Activated naive CD8-positive, alpha-beta T cell treated with anti-CD3 and anti-CD28 coated beads for 36 hours (primary cell): ENCODE results near the gene ANKRD44. TPM values are rescaled to one million over a fixed set of nuclear protein-coding genes. Genes with fewer than 3 reads are reported as not detected.

Experiments used
- DNase-seq: peaks from one replicate; pipeline ENCODE4 v3.0.0; 2021
- H3K27ac Mint-ChIP-seq: one replicate; pipeline ENCODE4 v1.8.0; 2022; ENCODE audit warnings: mild to moderate bottlenecking, moderate library complexity, mixed read lengths
- H3K27me3 Mint-ChIP-seq: one replicate; pipeline ENCODE4 v1.8.0; 2022; ENCODE audit warnings: mild to moderate bottlenecking, mixed read lengths
- H3K36me3 Mint-ChIP-seq: one replicate; pipeline ENCODE4 v1.8.0; 2021; ENCODE audit warnings: mild to moderate bottlenecking, mixed read lengths
- H3K4me1 Mint-ChIP-seq: one replicate; pipeline ENCODE4 v1.8.0; 2021; ENCODE audit warnings: mixed read lengths
- H3K4me3 Mint-ChIP-seq: one replicate; pipeline ENCODE4 v1.8.0; 2022; ENCODE audit warnings: mild to moderate bottlenecking, moderate library complexity, mixed read lengths
- H3K9me3 Mint-ChIP-seq: one replicate; pipeline ENCODE4 v1.8.0; 2022; ENCODE audit warnings: mixed read lengths
- total RNA-seq, 2 experiments: library from RNA; stranded (reverse); gene quantifications; one replicate each; pipeline ENCODE4 v1.2.3, GENCODE V29; 2021

Gene ANKRD44
- total RNA-seq, 2 experiments from 2014 or later, result 118 to 121 TPM

DNA sequence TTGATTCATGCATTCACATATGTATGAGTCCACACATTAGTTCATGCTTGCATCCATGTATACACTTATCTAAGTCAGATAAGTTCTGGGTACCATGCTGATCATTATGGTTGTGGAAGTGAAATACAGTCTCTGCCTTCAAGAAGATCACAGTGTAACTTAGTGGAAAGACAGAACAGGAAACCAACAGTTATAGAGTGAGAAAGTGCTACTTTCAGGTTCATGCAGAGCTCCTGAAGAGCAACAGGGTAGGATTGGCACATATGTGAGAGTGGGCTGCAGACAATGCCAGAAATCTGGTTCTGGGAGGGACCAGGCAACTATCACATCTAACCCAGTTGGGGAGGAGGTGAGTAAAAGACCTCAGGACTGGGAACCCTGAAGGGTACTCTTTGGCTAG is 348.7 kb downstream of the ANKRD44 start:
- DNase-seq, result no peak
- peak overlapping the region; percentile 20 for H3K4me3 Mint-ChIP-seq
- H3K4me1 Mint-ChIP-seq, result peaks cover 25% of the 10 kb centered on the region
- H3K27ac Mint-ChIP-seq, result peak overlapping the region; percentile 66
- H3K36me3 Mint-ChIP-seq, result peaks cover 2% of the 10 kb centered on the region
- peaks cover 2% of the 10 kb centered on the region for H3K9me3 Mint-ChIP-seq
- no peaks in the 10 kb centered on the region for H3K27me3 Mint-ChIP-seq

DNA sequence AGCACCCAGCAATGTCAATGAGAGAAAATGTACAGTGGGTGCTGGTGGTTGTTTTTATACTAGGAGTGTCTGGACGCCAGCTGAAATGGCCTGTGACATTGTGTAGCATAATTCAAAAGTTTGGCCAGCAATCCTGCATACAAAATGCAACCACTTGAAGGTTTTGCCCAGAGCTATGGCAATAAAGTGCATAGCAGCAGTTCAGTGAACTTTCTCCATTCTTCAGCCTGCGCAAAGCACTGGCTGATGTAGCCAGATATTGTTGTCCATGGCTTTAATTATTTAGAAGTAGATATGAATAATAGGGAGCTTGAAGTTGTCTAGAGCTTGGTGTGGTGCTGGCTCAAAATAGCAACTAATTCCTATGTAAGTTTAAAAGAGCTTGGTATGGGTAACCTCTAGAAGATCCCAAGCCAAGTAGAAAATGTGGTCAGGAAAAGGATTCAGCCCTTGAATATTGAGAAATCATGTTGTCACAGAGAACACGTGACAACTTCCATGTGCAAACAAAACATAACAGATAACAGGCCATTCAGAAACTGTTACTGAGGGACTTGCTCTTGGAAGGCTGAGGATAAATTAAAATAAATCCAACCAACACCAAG is 350.7 kb downstream of the ANKRD44 start:
- Mint-ChIP-seq H3K4me1 (peaks cover 25% of the 10 kb centered on the region), H3K36me3 (peaks cover 2% of the 10 kb centered on the region), H3K27me3 (no peaks in the 10 kb centered on the region), H3K27ac (no peak overlapping the region), H3K9me3 (peaks cover 2% of the 10 kb centered on the region), H3K4me3 (no peak overlapping the region)
- no peak for DNase-seq

DNA sequence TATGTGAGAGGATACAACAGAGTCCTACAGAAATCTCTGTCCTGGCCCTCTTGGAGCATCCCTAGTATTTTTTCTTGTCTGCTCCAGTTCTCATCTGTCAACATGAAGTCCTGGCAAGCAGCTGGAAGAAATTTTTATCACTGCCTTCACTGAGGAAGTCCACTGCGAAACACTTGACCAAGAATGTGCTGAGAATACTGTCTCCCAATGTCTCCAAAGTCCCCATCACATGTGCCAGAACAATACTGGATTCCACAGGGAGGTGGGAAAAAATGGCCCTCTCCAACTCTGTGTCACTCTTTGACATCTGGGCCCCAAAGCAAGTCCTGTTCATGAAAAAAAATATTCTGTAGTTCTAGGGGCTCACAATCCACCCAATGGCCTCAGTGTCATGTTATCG is 351.3 kb downstream of the ANKRD44 start:
- DNase-seq, result no peak
- H3K27me3 Mint-ChIP-seq, result no peaks in the 10 kb centered on the region
- H3K9me3 Mint-ChIP-seq, result peaks cover 2% of the 10 kb centered on the region
- H3K36me3 Mint-ChIP-seq, result peaks cover 2% of the 10 kb centered on the region
- peaks cover 25% of the 10 kb centered on the region for H3K4me1 Mint-ChIP-seq
- no peak overlapping the region for H3K27ac Mint-ChIP-seq
- no peak overlapping the region for H3K4me3 Mint-ChIP-seq

DNA sequence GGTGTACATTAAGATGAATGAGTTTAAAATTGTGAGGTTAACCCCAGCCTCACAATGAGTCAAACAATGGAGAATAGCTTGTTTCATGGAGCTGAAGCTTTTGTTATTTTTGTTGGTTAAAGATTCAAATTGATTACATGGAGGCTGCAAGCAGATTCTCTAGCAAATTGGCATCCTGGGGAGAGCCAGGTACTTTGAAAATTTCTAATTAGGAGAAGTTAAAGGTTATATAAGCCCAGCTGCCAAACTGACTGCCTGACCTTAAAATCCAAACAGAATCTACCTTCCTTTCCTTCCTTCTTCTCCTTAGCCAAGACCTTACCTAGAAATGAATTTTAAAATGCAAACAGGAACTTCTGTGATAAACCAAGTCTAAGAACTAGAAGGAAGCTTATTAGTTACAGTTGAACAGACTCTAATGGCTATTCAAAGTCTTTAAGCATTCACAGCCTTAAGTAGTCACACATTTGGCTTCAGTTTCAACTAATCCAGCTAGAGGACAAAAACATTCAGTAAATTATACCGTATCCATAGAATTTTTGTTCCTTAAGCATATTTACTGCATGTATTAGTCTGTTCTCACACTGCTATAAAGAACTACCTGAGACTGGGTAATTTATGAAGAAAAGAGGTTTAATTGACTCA is 352.6 kb downstream of the ANKRD44 start:
- Mint-ChIP-seq H3K27ac (peak overlapping the region; percentile 1), H3K27me3 (no peaks in the 10 kb centered on the region), H3K9me3 (peaks cover 2% of the 10 kb centered on the region), H3K4me3 (no peak overlapping the region), H3K4me1 (peaks cover 22% of the 10 kb centered on the region), H3K36me3 (peaks cover 2% of the 10 kb centered on the region)
- no peak for DNase-seq

DNA sequence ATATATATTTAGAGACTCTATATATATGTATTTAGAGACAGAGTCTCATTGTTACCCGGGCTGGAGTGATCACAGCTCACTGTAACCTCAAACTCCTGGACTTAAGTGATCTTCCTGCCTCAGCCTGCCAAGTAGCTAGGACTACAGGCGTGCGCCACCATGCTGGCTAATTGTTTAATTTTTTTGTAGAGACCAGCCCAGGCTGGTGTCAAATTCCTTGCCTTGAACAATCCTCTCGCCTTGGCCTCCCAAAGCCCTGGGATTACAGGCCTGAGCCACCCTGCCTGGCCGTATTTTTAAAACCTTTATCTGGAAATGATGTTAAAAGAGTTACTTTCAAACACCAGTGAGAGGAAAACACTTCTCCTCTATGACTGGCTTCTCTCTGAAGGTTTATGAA is 353.1 kb downstream of the ANKRD44 start:
- no peak overlapping the region for H3K27ac Mint-ChIP-seq
- H3K36me3 Mint-ChIP-seq, result no peaks in the 10 kb centered on the region
- DNase-seq, result no peak
- no peak overlapping the region for H3K4me3 Mint-ChIP-seq
- H3K4me1 Mint-ChIP-seq, result peaks cover 18% of the 10 kb centered on the region
- peaks cover 2% of the 10 kb centered on the region for H3K9me3 Mint-ChIP-seq
- no peaks in the 10 kb centered on the region for H3K27me3 Mint-ChIP-seq

DNA sequence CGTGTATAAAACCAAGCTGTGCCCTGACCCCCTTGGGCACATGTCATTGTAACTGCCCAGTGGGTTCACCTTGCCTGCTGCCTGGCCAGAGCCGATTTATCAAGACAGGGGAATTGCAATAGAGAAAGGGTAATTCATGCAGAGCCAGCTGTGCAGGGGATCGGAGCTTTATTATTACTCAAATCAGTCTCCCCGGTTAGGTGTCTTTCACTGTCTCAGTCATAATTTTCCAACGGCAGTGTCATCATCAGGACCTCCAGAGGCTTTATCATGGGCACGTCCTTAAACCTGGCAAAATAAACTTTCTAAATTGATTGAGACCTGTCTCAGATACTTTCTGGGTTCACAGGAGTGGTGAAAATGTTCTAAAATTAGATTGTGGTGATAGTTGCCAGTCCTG is 354.5 kb downstream of the ANKRD44 start:
- H3K4me1 Mint-ChIP-seq, result peaks cover 6% of the 10 kb centered on the region
- H3K36me3 Mint-ChIP-seq, result no peaks in the 10 kb centered on the region
- no peak overlapping the region for H3K4me3 Mint-ChIP-seq
- peaks cover 2% of the 10 kb centered on the region for H3K9me3 Mint-ChIP-seq
- DNase-seq, result no peak
- H3K27me3 Mint-ChIP-seq, result no peaks in the 10 kb centered on the region
- H3K27ac Mint-ChIP-seq, result no peak overlapping the region

DNA sequence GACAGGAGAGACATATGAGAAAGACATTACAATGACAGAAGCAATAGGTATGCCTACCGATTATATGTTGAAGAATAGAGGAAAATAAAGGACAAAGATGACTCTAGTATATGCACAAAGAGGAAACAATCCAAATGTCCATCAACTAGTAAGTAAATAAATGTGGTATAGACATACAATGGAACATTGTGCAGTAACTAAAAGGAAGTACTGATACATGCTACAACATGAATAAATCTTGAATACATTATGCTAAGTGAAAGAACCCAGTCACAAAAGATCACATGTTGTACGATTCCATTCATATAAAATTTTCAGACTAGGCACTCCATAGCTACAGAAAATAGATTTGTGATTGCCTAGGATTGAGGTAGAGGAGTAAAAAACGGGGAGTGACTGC is 355.5 kb downstream of the ANKRD44 start:
- DNase-seq, result no peak
- H3K9me3 Mint-ChIP-seq, result peaks cover 2% of the 10 kb centered on the region

DNA sequence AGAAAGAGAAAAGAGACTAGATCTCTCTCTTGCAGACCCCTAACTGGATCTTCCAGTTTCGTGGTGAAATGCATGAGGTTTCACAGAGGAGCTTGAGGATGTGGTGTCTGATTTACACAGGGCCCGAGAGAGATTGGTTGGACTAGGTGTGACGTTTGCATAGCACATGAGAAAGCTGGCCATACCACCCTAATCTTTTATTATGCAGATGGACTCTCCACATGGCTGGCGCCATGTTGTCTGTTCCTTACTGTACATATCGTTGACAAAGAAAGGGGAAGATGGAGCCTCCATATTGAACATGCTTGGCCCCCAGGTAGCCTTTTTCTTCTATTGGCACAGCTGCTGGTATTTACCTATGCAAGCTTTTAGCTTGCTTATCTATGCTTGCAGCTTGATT is 356.6 kb downstream of the ANKRD44 start:
- no peak overlapping the region for H3K4me3 Mint-ChIP-seq
- no peak for DNase-seq
- H3K27ac Mint-ChIP-seq, result no peak overlapping the region
- no peaks in the 10 kb centered on the region for H3K36me3 Mint-ChIP-seq
- H3K27me3 Mint-ChIP-seq, result peaks cover 8% of the 10 kb centered on the region
- peaks cover 2% of the 10 kb centered on the region for H3K9me3 Mint-ChIP-seq
- H3K4me1 Mint-ChIP-seq, result peaks cover 8% of the 10 kb centered on the region

More for the DNA sequence above, 355.5 kb downstream of the ANKRD44 start:
- H3K4me3 Mint-ChIP-seq, result no peak overlapping the region
- H3K4me1 Mint-ChIP-seq, result peaks cover 8% of the 10 kb centered on the region
- H3K27me3 Mint-ChIP-seq, result peaks cover 5% of the 10 kb centered on the region
- H3K36me3 Mint-ChIP-seq, result no peaks in the 10 kb centered on the region
- no peak overlapping the region for H3K27ac Mint-ChIP-seq

DNA sequence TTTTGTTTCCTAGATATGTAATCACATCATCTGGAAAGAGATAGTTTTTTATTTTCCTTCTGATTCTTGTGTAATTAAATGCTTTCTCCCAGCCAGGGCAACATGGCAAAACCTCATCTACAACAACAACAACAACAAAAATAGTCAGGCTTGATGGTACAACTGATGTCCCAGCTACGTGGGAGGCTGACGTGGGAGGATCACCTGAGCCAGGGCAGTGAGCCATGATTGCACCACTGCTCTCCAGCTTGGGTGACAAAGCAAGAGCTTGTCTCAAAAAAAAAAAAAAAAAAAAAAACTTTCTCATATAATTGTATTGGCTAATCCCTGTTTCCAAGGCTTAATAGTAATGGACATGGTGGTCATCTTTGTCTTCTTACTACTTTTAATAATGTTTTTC is 357.6 kb downstream of the ANKRD44 start:
- Mint-ChIP-seq H3K4me3 (no peak overlapping the region), H3K36me3 (no peaks in the 10 kb centered on the region), H3K27me3 (peaks cover 8% of the 10 kb centered on the region), H3K9me3 (no peaks in the 10 kb centered on the region), H3K27ac (no peak overlapping the region), H3K4me1 (peaks cover 2% of the 10 kb centered on the region)
- no peak for DNase-seq

DNA sequence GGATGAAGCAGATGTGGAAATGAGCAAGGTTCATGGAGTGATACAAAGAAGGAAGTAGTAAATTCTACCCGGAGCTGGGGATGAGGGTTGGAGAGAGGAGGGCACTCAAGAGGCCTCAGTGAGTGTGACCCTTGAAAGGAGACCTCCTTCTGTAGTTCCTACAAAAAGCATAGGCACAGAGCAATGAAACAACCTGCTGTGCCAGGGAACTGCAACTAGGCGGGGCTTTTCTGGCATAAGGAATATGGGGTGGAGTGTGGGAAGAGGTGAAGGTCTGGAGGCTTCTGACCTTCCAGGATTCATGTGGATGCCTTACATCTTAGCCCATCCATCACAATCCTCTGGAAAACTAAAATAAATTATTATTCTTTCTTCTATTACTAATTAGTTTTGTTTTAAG is 358.6 kb downstream of the ANKRD44 start:
- no peak overlapping the region for H3K4me3 Mint-ChIP-seq
- H3K9me3 Mint-ChIP-seq, result no peaks in the 10 kb centered on the region
- H3K36me3 Mint-ChIP-seq, result no peaks in the 10 kb centered on the region
- no peak overlapping the region for H3K27ac Mint-ChIP-seq
- H3K4me1 Mint-ChIP-seq, result peaks cover 2% of the 10 kb centered on the region
- peaks cover 9% of the 10 kb centered on the region for H3K27me3 Mint-ChIP-seq
- no peak for DNase-seq

DNA sequence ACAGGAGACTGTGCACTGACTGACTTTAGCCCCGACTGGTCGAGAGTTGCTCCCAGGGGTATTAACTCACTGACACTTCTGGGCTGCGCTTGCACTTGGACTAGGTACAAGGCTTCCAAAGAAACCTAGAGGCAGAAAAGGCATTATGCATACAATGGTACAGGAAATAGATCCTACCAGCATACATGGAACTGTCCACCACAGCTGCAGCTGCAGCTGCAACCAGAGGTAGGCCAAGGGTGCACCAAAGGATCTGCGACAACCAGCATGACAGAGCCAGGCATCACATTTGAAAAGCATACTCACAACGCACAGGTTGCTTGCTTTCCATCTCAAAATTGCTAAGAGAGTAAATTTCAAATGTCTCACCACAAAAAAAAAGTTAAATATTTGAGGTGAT is 361.5 kb downstream of the ANKRD44 start:
- Mint-ChIP-seq H3K4me1 (peaks cover 2% of the 10 kb centered on the region), H3K36me3 (no peaks in the 10 kb centered on the region), H3K4me3 (no peak overlapping the region), H3K27ac (no peak overlapping the region), H3K27me3 (peaks cover 15% of the 10 kb centered on the region), H3K9me3 (no peaks in the 10 kb centered on the region)
- DNase-seq, result no peak

DNA sequence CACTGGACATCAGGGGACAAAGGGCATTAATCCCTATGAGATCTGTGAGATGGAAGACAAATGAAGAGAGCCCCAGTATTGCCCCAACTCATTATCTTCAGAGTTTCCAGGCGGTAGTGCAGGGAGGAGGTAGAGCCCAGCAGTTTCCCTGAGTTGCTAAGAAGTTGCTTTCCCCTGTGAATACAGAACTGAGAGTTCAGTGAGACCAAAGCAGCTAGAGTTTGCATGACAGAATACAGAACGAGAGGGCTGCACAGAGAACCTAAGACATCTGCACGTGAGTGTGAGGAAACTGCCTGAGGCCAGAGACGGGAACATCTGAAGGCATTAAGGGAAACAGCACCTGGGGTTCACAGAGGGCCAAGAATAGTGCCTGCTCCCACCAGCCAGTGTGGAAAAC is 366.0 kb downstream of the ANKRD44 start:
- Mint-ChIP-seq H3K27ac (no peak overlapping the region), H3K36me3 (no peaks in the 10 kb centered on the region), H3K27me3 (peaks cover 7% of the 10 kb centered on the region), H3K4me3 (no peak overlapping the region), H3K9me3 (no peaks in the 10 kb centered on the region), H3K4me1 (peaks cover 5% of the 10 kb centered on the region)
- DNase-seq, result no peak

DNA sequence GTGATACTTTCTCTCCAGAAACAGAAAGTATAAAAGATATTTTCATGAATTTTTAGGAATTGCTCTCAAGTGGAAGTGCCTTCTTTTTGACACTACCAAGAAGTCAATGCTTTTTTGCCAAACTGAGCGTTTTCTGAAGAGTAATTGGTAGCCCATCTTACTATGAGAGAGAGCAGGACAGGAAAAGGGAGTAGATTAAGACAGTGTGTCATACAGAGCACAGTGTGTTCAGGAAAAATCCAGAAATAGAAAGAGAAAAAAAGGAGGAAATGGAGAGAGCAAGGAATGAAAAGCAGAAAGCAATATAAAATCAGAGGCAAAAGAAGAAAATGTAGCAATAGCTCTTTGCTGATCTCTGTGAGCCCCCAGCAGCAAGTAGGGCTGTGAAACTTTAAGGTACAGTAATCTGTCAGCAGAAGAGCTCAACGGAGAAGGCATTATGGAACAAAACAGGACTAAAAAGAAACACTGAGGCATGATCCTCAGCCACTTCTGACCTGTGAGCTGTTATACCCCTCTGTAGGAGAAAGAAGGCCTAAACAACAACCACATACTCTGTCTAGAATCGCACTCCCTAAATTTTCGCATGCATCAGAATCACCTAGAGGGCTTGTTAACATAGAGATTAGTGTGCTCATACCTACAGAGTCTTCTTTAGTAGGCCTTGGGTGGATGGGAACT is 369.0 kb downstream of the ANKRD44 start:
- no peaks in the 10 kb centered on the region for H3K36me3 Mint-ChIP-seq
- peaks cover 5% of the 10 kb centered on the region for H3K4me1 Mint-ChIP-seq
- no peak for DNase-seq
- no peak overlapping the region for H3K27ac Mint-ChIP-seq
- peaks cover 3% of the 10 kb centered on the region for H3K27me3 Mint-ChIP-seq
- no peak overlapping the region for H3K4me3 Mint-ChIP-seq
- no peaks in the 10 kb centered on the region for H3K9me3 Mint-ChIP-seq

DNA sequence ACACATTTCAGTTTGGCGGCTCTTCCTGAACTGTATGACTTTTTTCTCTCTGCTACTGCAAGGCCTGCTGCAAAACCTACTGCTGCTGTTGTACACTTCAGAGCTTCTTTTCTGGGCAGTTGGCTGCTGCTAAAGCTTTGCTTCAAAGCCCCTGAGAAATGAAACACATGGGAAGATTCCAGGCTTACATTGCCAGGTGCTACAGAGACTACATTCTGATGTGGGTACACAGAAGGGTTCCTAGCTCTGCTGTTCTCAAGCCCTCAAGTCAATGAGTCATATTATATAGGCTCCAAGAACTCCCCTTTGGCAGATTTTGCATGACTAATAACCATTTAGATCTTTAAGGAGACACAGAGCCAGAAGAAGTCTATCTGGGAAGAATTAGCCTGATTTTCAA is 371.2 kb downstream of the ANKRD44 start:
- H3K9me3 Mint-ChIP-seq, result no peaks in the 10 kb centered on the region
- H3K27me3 Mint-ChIP-seq, result no peaks in the 10 kb centered on the region
- DNase-seq, result no peak
- H3K27ac Mint-ChIP-seq, result no peak overlapping the region
- H3K36me3 Mint-ChIP-seq, result no peaks in the 10 kb centered on the region
- no peak overlapping the region for H3K4me3 Mint-ChIP-seq
- H3K4me1 Mint-ChIP-seq, result peaks cover 5% of the 10 kb centered on the region
